B cell (primary cell): ENCODE data around the gene ZDHHC19. TPM values are rescaled to one million over a fixed set of nuclear protein-coding genes. Genes with fewer than 3 reads are reported as not detected.
A peak's percentile ranks its signal among the peaks of the same experiment; 100 is the strongest.

Experiments used
- ATAC-seq: fragments of 200-7000 bp; cut with Tn5 transposase; one replicate; pipeline ENCODE4 v1.10.0; 2021; ENCODE audit warnings: low read depth, mild to moderate bottlenecking, moderate number of reproducible peaks, moderate library complexity
- CTCF ChIA-PET: fragments of 350-600 bp; sonication (Branson Sonifier 250); formaldehyde crosslinking; loops from one replicate; lab custom pipeline; 2021; ENCODE audit warnings: antibody characterized with exemption, inconsistent platforms; lab: Charles Lee
- POLR2A ChIA-PET: fragments of 350-600 bp; sonication (Branson Sonifier 250); formaldehyde crosslinking; loops from one replicate; lab custom pipeline; 2021; ENCODE audit warnings: antibody characterized with exemption; lab: Charles Lee
- DNase-seq: peaks from one replicate; pipeline ENCODE4 v3.0.0; 2013
- H2AFZ ChIP-seq: 2 replicates; pipeline ENCODE4 v1.6.1; 2012; ENCODE audit warnings: mild to moderate bottlenecking, low read depth, low read length; ENCODE audit not compliant: insufficient read depth, poor library complexity, severe bottlenecking
- H3K27ac ChIP-seq, 2 donors: 1 replicate in 1 of 2; 2 replicates in 1 of 2; pipeline ENCODE4 v1.5.1; 2012 to 2013; ENCODE audit warnings: low read length in 2 of 2, mild to moderate bottlenecking in 2 of 2, moderate library complexity in 1 of 2
- H3K27me3 ChIP-seq, 4 experiments: fragments of 200-600 bp in 1 of 4; sonication (generic) in 1 of 4; replicated peaks in 1 of 4; 1 replicate in 2 of 4; 2 replicates in 2 of 4; pipeline versions ENCODE4 v1.6.1 to v1.7.0; 2013 to 2016; ENCODE audit warnings: low read length in 3 of 4, mild to moderate bottlenecking in 2 of 4, mixed read lengths in 1 of 4, moderate library complexity in 1 of 4; ENCODE audit not compliant: insufficient read depth in 4 of 4, control insufficient read depth in 3 of 4; ENCODE audit errors: control extremely low read depth in 1 of 4
- H3K36me3 ChIP-seq, 2 experiments: replicated peaks in 1 of 2; 1 replicate in 1 of 2; 2 replicates in 1 of 2; pipeline versions ENCODE4 v1.6.1 to v1.7.1; 2013; ENCODE audit warnings: low read length in 1 of 2; ENCODE audit not compliant: insufficient read depth in 2 of 2, control insufficient read depth in 1 of 2; ENCODE audit errors: control extremely low read depth in 1 of 2, extremely low read depth in 1 of 2
- H3K4me1 ChIP-seq, 2 donors: fragments of 200-600 bp in 1 of 2; sonication (generic) in 1 of 2; 1 replicate in 1 of 2; 2 replicates in 1 of 2; pipeline versions ENCODE4 v1.5.1 to v1.6.1; 2013 to 2017; ENCODE audit warnings: low read length in 2 of 2; ENCODE audit not compliant: control insufficient read depth in 2 of 2, insufficient read depth in 2 of 2
- H3K4me2 ChIP-seq: replicated peaks from 2 replicates; pipeline ENCODE3; 2012; ENCODE audit warnings: mild to moderate bottlenecking, low read depth, low read length; ENCODE audit not compliant: poor library complexity, severe bottlenecking
- H3K4me3 ChIP-seq, 5 experiments: fragments of 200-600 bp in 1 of 5; sonication (generic) in 1 of 5; 1 replicate in 3 of 5; 2 replicates in 2 of 5; pipeline versions ENCODE4 v1.5.1 to v1.7.0; 2011 to 2016; ENCODE audit warnings: low read length in 4 of 5, mild to moderate bottlenecking in 4 of 5, low read depth in 2 of 5, control low read depth in 1 of 5, moderate library complexity in 1 of 5; ENCODE audit not compliant: insufficient read depth in 1 of 5; ENCODE audit errors: control extremely low read depth in 1 of 5, extremely low read depth in 1 of 5
- H3K79me2 ChIP-seq: fragments of 200-600 bp; sonication (generic); one replicate; pipeline ENCODE4 v1.6.0; 2016; ENCODE audit warnings: low read length; ENCODE audit not compliant: control insufficient read depth, insufficient read depth
- H3K9ac ChIP-seq: fragments of 200-600 bp; sonication (generic); 2 replicates; pipeline ENCODE4 v1.6.1; 2017; ENCODE audit warnings: mild to moderate bottlenecking, low read length, moderate library complexity
- H3K9me3 ChIP-seq, 3 donors: one replicate each; pipeline versions ENCODE4 v1.6.1 to v1.7.1; 2013; ENCODE audit warnings: low read length in 2 of 3; ENCODE audit not compliant: control insufficient read depth in 2 of 3, insufficient read depth in 1 of 3; ENCODE audit errors: control extremely low read depth in 1 of 3
- H4K20me1 ChIP-seq: 2 replicates; pipeline ENCODE4 v1.6.0; 2012; ENCODE audit warnings: mild to moderate bottlenecking, low read length; ENCODE audit not compliant: insufficient read depth, control insufficient read depth, poor library complexity, severe bottlenecking
- H3K27ac Mint-ChIP-seq: one replicate; pipeline ENCODE4 v1.8.0; 2021; ENCODE audit warnings: mixed read lengths
- H3K27me3 Mint-ChIP-seq: one replicate; pipeline ENCODE4 v1.8.0; 2021; ENCODE audit warnings: mixed read lengths
- H3K4me1 Mint-ChIP-seq: one replicate; pipeline ENCODE4 v1.8.0; 2021; ENCODE audit warnings: mixed read lengths
- H3K4me3 Mint-ChIP-seq: one replicate; pipeline ENCODE4 v1.8.0; 2021; ENCODE audit warnings: mixed read lengths
- H3K9me3 Mint-ChIP-seq: one replicate; pipeline ENCODE4 v1.8.0; 2022; ENCODE audit warnings: mixed read lengths; ENCODE audit not compliant: insufficient read depth
- EZH2 ChIP-seq: IDR thresholded peaks from 2 replicates; pipeline ENCODE4 v1.6.1; 2012; ENCODE audit warnings: borderline replicate concordance, low read depth, mild to moderate bottlenecking, moderate library complexity, low read length; ENCODE audit not compliant: insufficient read depth, poor library complexity, severe bottlenecking
- WGBS: methylation state at CpG from one replicate; pipeline ENCODE4 v1.1.5; 2013; ENCODE audit warnings: missing lambda C conversion rate; ENCODE audit not compliant: insufficient coverage; 5-methylcytosine and 5-hydroxymethylcytosine counted together
- intact Hi-C: fragments of 100-400 bp; cut with micrococcal nuclease; formaldehyde crosslinking; loops from one replicate; pipeline ENCODE4 v1.10.0; 2022
- polyA plus RNA-seq: library from polyadenylated mRNA; depleted of rRNA; stranded (reverse); fragments of >200 nt; gene quantifications from 2 replicates; pipeline ENCODE4 v1.2.3, GENCODE V29; 2012
- total RNA-seq, 2 donors: library from RNA; stranded (reverse); fragments of 120-200 nt in 1 of 2; gene quantifications; 1 replicate in 1 of 2; 2 replicates in 1 of 2; pipeline versions ENCODE4 v1.2.3 to v1.2.4, GENCODE V29; 2013 to 2022
- TF ChIP-seq, protein P1 (sequence below): fragments of 200-600 bp; IDR thresholded peaks from one replicate; pipeline ENCODE4 v1.8.0; 2022; ENCODE audit warnings: antibody characterized with exemption, mild to moderate bottlenecking

Gene ZDHHC19
- total and polyA plus RNA-seq, 2 donors (not counting 1 experiment from before 2014, with no cell fraction given) = 0.91 to 6.0 TPM

GRCh38 chr3:196251918-196252317 lies 40.7 kb upstream of the ZDHHC19 start:
- no peak overlapping the region for H3K27ac Mint-ChIP-seq
- peak; percentile 57 for ATAC-seq
- H3K9ac ChIP-seq = no peak overlapping the region
- no peaks in the 10 kb centered on the region for H3K4me1 ChIP-seq
- WGBS = 97% methylated on average over 11 of the region's 16 CpGs
- H4K20me1 ChIP-seq = peaks cover 4% of the 10 kb centered on the region
- CTCF ChIA-PET = interaction anchor here (0.6 to 2.2 kb wide), 10 partner anchors 10 to 283 kb away, joined by 3 to 10 read pairs (median 4); no protein-coding TSS in a partner anchor
- H3K9me3 Mint-ChIP-seq = no peaks in the 10 kb centered on the region
- H3K4me3 Mint-ChIP-seq = no peak overlapping the region
- peaks cover 0 to 4% (median 0%) of the 10 kb centered on the region in 3 donors for H3K9me3 ChIP-seq
- H3K4me1 Mint-ChIP-seq = peaks cover 8% of the 10 kb centered on the region
- H3K4me2 ChIP-seq = no peak overlapping the region
- no peaks in the 10 kb centered on the region for H3K27me3 ChIP-seq
- peaks cover 6 to 24% of the 10 kb centered on the region in 2 experiments for H3K36me3 ChIP-seq
- no peak overlapping the region for H2AFZ ChIP-seq
- no peak overlapping the region for H3K4me3 ChIP-seq
- intact Hi-C loops = loop anchor here (2.0 to 10.0 kb wide), 5 partner anchors 41 to 433 kb away; partner anchors contain the start of gene DYNLT2B
- POLR2A ChIA-PET = interaction anchor here (0.6 kb wide), 2 partner anchors 584 to 615 kb away, joined by 3 to 4 read pairs; no protein-coding TSS in a partner anchor
- TF ChIP-seq EZH2 = no peak
- TF ChIP-seq, protein P1, sequence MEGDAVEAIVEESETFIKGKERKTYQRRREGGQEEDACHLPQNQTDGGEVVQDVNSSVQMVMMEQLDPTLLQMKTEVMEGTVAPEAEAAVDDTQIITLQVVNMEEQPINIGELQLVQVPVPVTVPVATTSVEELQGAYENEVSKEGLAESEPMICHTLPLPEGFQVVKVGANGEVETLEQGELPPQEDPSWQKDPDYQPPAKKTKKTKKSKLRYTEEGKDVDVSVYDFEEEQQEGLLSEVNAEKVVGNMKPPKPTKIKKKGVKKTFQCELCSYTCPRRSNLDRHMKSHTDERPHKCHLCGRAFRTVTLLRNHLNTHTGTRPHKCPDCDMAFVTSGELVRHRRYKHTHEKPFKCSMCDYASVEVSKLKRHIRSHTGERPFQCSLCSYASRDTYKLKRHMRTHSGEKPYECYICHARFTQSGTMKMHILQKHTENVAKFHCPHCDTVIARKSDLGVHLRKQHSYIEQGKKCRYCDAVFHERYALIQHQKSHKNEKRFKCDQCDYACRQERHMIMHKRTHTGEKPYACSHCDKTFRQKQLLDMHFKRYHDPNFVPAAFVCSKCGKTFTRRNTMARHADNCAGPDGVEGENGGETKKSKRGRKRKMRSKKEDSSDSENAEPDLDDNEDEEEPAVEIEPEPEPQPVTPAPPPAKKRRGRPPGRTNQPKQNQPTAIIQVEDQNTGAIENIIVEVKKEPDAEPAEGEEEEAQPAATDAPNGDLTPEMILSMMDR = no peak
- no peaks in the 10 kb centered on the region for H3K27me3 Mint-ChIP-seq
- H3K79me2 ChIP-seq = peaks cover 14% of the 10 kb centered on the region
- no peak overlapping the region for H3K27ac ChIP-seq
- DNase-seq = peak; percentile 46

DNA sequence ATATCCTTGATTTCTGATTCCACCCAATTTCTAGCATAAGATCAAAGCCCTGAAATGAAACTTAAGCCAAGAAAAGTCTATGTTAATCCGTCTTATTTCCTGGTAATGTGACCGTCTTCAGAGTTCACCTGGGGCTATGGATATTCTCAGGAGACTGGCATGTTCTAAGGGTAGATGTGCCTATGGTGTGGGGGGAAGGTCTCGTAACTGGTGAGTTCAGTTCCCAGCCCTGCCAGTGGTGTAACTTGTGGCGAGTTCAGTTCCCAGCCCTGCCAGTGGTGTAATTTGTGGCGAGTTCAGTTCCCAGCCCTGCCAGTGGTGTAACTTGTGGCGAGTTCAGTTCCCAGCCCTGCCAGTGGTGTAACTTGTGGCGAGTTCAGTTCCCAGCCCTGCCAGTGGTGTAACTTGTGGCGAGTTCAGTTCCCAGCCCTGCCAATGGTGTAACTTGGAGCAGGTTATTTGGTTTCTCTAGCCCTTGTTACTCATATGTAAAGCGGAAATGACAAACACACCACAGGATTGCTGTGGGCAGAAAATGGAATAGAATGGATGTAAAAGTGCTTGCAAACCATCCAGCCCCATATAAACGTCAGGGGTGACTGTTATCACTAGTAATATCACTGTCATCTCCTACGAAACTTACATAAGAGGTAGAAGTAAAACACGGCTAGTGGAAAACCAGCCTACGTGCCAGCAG lies 35.6 kb upstream of the ZDHHC19 start:
- CTCF ChIA-PET = no interaction called here

More for the DNA sequence above, 35.6 kb upstream of the ZDHHC19 start:
- Mint-ChIP-seq H3K4me1 (peaks cover 2% of the 10 kb centered on the region), H3K9me3 (no peaks in the 10 kb centered on the region), H3K4me3 (no peak overlapping the region), H3K27ac (no peak overlapping the region), H3K27me3 (no peaks in the 10 kb centered on the region)
- Histone ChIP-seq H3K9me3 (peaks cover 0 to under 1% (median 0%) of the 10 kb centered on the region in 3 donors), H3K79me2 (peaks cover 12% of the 10 kb centered on the region), H3K36me3 (peaks cover 0 to 38% of the 10 kb centered on the region in 2 experiments), H3K9ac (no peak overlapping the region), H3K4me1 (no peaks in the 10 kb centered on the region), H4K20me1 (peaks cover 4% of the 10 kb centered on the region), H3K4me2 (no peak overlapping the region), H3K4me3 (no peak overlapping the region), H2AFZ (no peak overlapping the region), H3K27ac (no peak overlapping the region), H3K27me3 (no peaks in the 10 kb centered on the region)
- intact Hi-C loops = no loop called here
- no peak for TF ChIP-seq EZH2
- TF ChIP-seq, protein P1 = no peak
- 83% methylated on average over 2 of the region's 13 CpGs for WGBS
- ATAC-seq (no peak), DNase-seq (no peak)
- POLR2A ChIA-PET = no interaction called here
